Tibial artery (tissue), 4 donors: ENCODE results near the gene ERRFI1.

Source experiments
- DNase-seq, 2 donors: peaks; one replicate each; pipeline ENCODE4 v3.0.0-alpha.2; 2019
- H3K27ac ChIP-seq, 2 donors: fragments of 200-600 bp; sonication (generic) in 1 of 2; 1 replicate in 1 of 2; 2 replicates in 1 of 2; pipeline ENCODE4 v1.5.1; 2018 to 2019; ENCODE audit warnings: mild to moderate bottlenecking in 1 of 2
- H3K27me3 ChIP-seq, 2 donors: fragments of 200-600 bp; sonication (generic) in 1 of 2; one replicate each; pipeline versions ENCODE4 v1.5.1 to v1.6.0; 2016 to 2019
- H3K36me3 ChIP-seq, 3 donors: fragments of 200-600 bp; sonication (generic) in 2 of 3; one replicate each; pipeline ENCODE4 v1.5.1; 2016 to 2019; ENCODE audit warnings: mild to moderate bottlenecking in 2 of 3
- H3K4me1 ChIP-seq, 4 donors: fragments of 200-600 bp; sonication (generic) in 2 of 4; 1 replicate in 3 of 4; 2 replicates in 1 of 4; pipeline ENCODE4 v1.5.1; 2016 to 2019
- H3K4me3 ChIP-seq, 2 donors: fragments of 200-600 bp; sonication (generic) in 1 of 2; 1 replicate in 1 of 2; 2 replicates in 1 of 2; pipeline ENCODE4 v1.5.1; 2018 to 2019; ENCODE audit warnings: mild to moderate bottlenecking in 2 of 2
- H3K9me3 ChIP-seq, 3 donors: fragments of 200-600 bp; sonication (generic) in 1 of 3; one replicate each; pipeline ENCODE4 v1.5.1; 2016 to 2019
- intact Hi-C: fragments of 100-400 bp; cut with DNase I; formaldehyde crosslinking; loops from one replicate; pipeline ENCODE4 v1.15.0; 2023; ENCODE audit warnings: low total_unique reads
- TF ChIP-seq, protein P1 (sequence below), 2 experiments: fragments of 200-600 bp in 1 of 2; fragments of 450-650 bp in 1 of 2; IDR thresholded peaks; one replicate each; pipeline ENCODE4 v1.5.1; 2017 to 2019; ENCODE audit warnings: antibody characterized with exemption in 2 of 2, mild to moderate bottlenecking in 1 of 2, moderate library complexity in 1 of 2

Gene ERRFI1

DNA sequence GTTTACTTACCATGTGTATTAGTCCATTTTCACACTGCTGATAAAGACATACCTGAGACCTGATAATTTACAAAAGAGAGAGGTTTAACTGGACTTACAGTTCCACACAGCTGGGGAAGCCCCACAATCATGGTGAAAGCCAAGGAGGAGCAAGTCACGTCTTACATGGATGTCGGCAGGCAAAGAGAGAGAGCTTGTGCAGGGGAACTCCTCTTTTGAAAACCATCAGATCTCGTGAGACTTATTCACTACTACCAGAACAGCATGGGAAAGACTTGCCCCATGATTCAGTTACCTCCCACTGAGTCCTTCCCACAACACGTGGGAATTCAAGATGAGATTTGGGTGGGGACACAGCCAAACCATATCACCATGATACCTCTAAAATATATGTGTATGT lies 39.3 kb upstream of the ERRFI1 start:
- Histone ChIP-seq H3K4me1 (peaks cover 0 to 32% (median 13%) of the 10 kb centered on the region in 4 donors), H3K27ac (no peak overlapping the region), H3K9me3 (no peaks in the 10 kb centered on the region), H3K4me3 (no peak overlapping the region), H3K36me3 (no peaks in the 10 kb centered on the region), H3K27me3 (no peaks in the 10 kb centered on the region)
- intact Hi-C loops: no loop called here
- TF ChIP-seq, protein P1, sequence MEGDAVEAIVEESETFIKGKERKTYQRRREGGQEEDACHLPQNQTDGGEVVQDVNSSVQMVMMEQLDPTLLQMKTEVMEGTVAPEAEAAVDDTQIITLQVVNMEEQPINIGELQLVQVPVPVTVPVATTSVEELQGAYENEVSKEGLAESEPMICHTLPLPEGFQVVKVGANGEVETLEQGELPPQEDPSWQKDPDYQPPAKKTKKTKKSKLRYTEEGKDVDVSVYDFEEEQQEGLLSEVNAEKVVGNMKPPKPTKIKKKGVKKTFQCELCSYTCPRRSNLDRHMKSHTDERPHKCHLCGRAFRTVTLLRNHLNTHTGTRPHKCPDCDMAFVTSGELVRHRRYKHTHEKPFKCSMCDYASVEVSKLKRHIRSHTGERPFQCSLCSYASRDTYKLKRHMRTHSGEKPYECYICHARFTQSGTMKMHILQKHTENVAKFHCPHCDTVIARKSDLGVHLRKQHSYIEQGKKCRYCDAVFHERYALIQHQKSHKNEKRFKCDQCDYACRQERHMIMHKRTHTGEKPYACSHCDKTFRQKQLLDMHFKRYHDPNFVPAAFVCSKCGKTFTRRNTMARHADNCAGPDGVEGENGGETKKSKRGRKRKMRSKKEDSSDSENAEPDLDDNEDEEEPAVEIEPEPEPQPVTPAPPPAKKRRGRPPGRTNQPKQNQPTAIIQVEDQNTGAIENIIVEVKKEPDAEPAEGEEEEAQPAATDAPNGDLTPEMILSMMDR (IDR thresholded peaks at IDR 0.05): no peak
- no peak for DNase-seq

DNA sequence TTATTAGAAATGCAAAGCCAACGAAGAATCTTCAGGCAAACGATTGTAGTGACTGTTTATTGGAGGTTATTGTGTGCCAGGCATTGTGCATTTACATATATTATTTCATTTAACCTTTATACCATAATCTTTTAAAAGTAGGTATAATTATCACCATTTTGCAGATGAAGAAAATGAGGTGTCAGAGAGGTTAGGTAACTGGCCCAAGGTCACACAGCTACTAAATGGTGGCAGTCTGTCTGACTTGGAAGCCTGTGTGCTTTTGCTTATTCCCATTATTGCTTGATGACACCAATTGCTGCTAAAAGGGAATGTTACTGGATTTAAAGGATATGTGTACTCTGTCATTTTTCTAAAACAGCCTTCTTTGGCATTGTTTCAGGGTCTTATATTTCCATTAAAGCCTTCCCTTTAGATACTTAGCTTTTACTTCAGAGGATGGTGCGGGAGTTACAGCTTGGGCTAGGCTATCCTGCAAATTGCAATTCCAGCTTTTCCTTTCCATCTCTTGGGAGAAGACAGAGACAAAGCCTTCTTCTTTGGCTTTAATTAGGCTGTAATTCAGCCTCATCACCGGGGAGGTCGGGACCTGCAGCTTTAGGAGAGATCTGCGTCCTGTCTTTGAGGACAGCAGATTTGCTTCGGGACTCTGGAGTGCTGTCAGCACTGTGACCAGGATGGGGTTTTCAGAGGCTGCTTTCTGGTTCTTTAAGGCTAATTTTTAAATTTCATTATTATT lies 37.4 kb upstream of the ERRFI1 start:
- H3K4me1 ChIP-seq: peaks cover 0 to 51% (median 30%) of the 10 kb centered on the region in 4 donors
- TF ChIP-seq, protein P1 (IDR thresholded peaks at IDR 0.05): no peak
- H3K27me3 ChIP-seq: no peaks in the 10 kb centered on the region
- H3K36me3 ChIP-seq: no peaks in the 10 kb centered on the region
- no peak overlapping the region for H3K4me3 ChIP-seq
- no peaks in the 10 kb centered on the region for H3K9me3 ChIP-seq
- no peak for DNase-seq
- H3K27ac ChIP-seq: peak overlapping the region; percentile 20 to 84
- intact Hi-C loops: no loop called here

DNA sequence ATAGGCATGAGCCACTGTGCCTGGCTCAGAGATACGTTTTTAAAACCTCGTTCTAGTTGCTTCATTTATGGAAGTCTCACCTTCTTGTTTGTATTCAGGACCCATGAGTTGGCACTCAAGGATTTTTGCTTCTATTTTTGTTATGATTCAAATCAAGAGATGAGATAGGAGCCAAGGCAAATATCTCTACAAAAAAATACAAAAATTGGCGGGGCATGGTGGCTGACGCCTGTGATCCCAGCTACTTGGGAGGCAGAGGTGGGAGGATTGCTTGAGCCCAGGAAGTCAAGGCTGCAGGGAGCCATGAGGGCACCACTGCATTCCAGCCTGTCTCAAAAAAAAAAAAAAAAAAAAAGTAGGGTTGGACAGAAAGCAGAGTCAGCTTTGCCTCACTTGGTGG lies 36.8 kb upstream of the ERRFI1 start:
- Histone ChIP-seq H3K4me1 (peaks cover 0 to 57% (median 33%) of the 10 kb centered on the region in 4 donors), H3K27me3 (no peaks in the 10 kb centered on the region), H3K27ac (peak overlapping the region; percentile 67 to 84), H3K9me3 (no peaks in the 10 kb centered on the region), H3K4me3 (no peak overlapping the region), H3K36me3 (no peaks in the 10 kb centered on the region)
- intact Hi-C loops: no loop called here
- DNase-seq: no peak
- TF ChIP-seq, protein P1 (IDR thresholded peaks at IDR 0.05): no peak

DNA sequence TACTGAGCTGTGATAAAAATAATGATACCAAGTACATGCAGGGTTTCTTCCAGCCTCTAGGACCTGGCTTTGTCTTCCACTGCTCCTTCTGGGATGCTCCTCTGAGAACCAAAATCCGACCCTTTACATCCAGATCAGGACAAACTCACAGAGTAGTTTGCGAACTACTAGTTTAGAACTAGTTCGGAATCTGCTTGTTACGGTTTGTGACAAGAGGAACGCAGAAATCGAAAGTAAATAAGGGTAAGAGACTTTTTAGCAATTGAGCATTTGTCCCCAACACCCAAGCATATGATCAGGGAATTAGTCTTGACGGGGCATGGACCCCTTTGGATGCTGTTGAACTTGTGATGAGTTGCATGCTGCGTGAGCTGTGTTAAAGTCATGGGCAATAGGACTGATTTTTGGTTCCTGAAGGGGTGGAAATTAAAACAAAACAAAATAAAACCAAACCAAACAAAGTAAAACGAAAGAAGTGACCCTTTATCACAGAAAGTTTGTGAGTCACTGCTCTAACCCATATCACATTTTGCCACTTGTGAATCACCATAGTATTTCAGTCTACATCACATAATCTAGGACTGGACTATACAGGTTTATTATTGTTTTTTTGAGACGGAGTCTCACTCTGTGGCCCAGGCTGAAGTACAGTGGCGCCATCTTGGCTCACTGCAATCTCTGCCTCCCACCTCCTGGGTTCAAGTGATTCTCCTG lies 35.7 kb upstream of the ERRFI1 start:
- TF ChIP-seq, protein P1 (IDR thresholded peaks at IDR 0.05): peak in 1 of 2 experiments; percentile 8
- Histone ChIP-seq H3K27me3 (no peaks in the 10 kb centered on the region), H3K4me1 (peaks cover 0 to 60% (median 33%) of the 10 kb centered on the region in 4 donors), H3K9me3 (no peaks in the 10 kb centered on the region), H3K36me3 (no peaks in the 10 kb centered on the region), H3K4me3 (peak overlapping the region; percentile 24 to 34), H3K27ac (peak overlapping the region; percentile 67 to 84)
- DNase-seq: no peak
- intact Hi-C loops: no loop called here

DNA sequence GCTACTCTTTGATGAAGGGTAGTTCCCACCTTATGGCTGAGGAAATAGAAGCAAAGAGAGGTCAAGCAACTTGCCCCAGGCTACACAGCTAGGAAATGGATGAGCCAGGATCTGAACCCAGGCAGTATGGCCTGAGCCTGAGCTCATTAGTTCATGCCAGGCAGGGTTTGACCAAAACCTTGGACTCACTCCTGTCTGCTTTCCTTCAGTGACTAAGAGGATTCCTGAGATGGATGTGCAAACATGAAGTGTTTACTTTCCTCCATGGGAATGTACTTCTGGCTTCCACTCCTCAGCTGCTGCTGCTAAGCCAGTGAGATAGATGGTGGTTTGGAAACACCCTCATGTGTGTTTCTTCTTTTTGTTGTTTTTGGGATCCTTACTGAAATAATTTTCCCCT lies 35.1 kb upstream of the ERRFI1 start:
- intact Hi-C loops: no loop called here
- Histone ChIP-seq H3K27ac (peak overlapping the region; percentile 67 to 84), H3K36me3 (no peaks in the 10 kb centered on the region), H3K9me3 (no peaks in the 10 kb centered on the region), H3K4me1 (peaks cover 0 to 61% (median 35%) of the 10 kb centered on the region in 4 donors), H3K27me3 (no peaks in the 10 kb centered on the region), H3K4me3 (peak overlapping the region; percentile 24 to 34)
- peak; percentile 63 to 82 for DNase-seq
- TF ChIP-seq, protein P1 (IDR thresholded peaks at IDR 0.05): no peak
